GM18505 (cell line): ENCODE results near the gene USP3.
A peak's percentile ranks its signal among the peaks of the same experiment; 100 is the strongest.

Experiments used
- ATAC-seq: cut with Tn5 transposase; IDR thresholded peaks from one replicate; pipeline ENCODE4 v1.9.1; 2021; ENCODE audit not compliant: unreplicated experiment
- POLR2A ChIP-seq: IDR thresholded peaks from 4 replicates; pipeline ENCODE4 v1.6.1; 2011; ENCODE audit warnings: borderline replicate concordance; ENCODE audit not compliant: insufficient read depth, insufficient read length; ENCODE audit errors: extremely low read depth

Gene USP3

DNA sequence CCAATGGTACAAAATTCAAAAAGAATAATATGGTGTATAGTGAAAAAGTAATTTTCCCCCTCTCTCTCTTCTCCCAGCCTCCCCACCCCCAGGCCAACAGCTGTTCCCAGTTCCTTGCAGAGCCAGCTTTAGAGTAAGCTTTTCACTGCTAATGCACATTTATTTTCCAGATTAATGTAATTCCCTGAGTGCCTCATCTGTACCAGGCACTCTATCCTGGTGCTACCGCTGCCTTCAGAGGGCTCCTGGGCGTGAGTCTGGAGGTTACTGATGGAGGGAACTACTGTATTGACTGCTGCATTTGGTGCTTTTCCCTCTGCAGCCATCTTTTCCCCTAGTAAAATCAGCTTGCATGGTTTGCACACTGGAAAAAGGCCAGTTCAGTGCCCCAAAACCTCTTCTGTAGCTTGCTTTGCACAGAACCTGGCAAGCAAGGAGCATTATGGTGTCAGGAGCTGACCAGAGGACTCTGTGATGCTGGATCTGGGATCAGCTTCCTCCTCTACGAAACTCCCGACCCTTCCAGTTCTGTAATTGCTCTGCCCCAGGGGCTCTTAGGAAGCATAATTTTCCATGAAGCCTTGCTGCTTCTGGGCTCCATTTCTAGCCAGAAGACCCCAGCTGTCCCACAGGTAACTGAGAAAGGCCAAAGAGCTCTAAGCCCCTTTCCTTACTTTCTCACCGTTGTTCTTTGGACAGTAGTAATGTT is 8.5 kb upstream of the USP3 start:
- no peak for ATAC-seq
- TF ChIP-seq POLR2A, result no peak

DNA sequence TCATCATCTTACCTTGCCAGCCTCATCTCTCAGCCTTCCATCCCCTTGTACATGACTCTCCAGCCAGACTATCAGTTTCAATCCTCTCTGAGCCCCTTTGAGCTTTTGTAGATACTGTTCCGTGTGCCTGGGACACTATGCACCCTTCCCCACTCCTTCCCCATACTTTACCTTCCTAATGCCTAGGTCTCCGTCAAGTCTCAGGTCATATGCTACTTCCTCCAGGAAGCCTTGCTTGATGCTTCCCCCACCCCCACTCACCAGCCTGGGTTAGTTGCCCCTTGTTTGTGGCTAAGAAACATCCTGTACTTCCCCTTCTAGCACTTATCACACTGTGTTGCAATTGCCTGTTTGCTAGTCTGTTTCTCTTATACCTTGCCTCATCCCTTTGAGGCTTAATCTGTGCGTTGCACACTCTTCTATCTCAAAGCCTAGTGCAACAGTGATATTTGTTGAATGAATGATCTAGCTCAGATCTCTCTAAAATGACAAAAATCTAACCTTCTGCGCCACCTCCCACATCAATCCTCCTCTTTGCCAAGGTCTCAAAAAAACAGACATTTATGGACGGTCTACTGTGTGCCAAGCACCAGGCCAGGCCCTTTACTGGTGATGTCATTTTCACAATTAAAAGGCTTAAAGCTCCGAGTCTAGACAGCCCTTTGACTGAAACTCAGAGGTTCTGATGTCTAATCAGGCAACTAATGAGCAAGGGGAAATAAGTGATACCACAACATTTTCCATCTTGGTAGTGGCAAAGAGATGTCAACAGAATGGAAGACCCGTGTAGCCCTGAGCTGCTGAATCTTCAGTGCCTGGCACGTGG is 6.5 kb upstream of the USP3 start:
- TF ChIP-seq POLR2A, result no peak
- ATAC-seq, result no peak

DNA sequence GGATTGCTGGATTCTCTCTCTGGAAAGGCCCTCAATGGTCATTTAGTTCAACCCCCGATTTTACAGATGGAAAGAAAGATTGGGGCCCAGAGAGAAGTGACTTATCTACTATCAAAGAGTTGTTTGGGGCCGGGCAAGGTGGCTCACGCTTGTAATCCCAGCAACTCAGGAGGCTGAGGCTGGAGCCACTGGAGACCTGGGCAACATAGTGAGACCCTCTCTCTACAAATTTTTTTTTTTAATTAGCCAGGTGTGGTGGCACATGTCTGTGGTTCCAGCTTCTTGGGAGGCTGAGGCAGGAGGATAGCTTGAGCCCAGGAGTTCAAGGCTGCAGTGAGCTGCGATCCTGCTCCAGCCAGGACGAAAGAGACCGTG is 5.2 kb upstream of the USP3 start:
- no peak for TF ChIP-seq POLR2A
- ATAC-seq, result no peak

DNA sequence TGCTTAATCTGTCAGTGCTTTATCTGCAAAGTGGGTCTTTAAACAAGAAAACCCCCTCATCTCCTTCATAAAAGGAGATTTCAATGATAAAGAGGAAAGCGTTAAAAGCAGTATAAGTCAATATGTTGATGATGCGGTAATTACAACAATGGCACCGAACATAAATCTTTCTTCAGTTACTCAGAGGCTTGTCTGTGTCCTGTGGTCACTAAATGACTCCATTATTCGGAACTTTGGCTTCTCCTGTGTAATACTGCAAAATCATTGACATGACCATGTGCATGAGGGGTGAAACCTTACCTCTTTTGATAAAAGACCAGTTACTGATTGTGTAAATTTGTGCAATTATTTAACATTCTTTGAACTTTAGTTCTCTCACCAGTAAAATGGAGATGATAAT is 4.8 kb upstream of the USP3 start:
- TF ChIP-seq POLR2A, result no peak
- ATAC-seq, result no peak

DNA sequence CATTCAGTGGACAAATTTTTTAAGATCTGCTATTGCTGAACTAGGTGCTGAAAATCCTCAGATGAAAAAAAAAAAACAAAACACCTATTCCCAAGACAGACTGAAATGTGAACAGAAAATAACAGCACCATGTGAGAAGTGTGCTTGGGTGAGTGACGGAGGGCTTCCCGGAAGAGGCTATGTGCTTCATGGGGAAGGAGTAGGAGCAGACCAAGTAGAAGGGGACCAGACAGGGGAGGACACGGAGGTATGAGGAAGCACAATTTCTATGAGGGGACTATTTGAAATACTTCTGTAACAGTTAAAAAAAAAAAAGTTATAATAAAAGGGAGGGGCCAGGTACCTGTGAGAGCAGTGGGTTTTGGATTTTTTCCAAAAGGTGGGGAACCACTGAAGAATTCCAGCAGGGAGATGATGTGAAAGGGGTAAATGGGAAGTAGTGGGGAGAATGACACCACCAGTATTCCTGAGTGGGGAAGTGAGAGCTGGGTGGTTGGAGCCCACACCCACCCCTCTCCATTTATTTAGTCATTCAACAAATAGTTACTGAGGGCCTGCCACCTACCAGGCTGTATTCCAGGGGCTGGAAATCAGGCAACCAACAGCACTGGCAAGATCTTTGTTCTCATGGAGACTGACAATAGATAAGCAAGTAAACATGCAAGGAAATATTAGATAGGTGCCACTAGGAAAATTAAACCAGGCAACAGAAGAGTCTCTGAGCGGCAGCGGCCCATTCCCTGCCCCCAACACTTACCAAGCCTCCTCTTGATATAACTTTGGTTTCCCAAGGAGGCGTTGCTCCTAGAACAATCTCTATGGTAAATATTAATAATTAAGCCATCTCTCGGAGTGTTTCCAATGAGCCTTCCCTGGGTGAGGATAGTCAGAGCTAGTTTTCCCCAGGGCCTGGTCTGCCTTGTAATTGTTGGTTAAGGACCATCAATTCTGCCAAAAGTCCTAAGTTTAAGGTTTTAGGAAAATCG is 3.8 kb upstream of the USP3 start:
- no peak for ATAC-seq
- no peak for TF ChIP-seq POLR2A

DNA sequence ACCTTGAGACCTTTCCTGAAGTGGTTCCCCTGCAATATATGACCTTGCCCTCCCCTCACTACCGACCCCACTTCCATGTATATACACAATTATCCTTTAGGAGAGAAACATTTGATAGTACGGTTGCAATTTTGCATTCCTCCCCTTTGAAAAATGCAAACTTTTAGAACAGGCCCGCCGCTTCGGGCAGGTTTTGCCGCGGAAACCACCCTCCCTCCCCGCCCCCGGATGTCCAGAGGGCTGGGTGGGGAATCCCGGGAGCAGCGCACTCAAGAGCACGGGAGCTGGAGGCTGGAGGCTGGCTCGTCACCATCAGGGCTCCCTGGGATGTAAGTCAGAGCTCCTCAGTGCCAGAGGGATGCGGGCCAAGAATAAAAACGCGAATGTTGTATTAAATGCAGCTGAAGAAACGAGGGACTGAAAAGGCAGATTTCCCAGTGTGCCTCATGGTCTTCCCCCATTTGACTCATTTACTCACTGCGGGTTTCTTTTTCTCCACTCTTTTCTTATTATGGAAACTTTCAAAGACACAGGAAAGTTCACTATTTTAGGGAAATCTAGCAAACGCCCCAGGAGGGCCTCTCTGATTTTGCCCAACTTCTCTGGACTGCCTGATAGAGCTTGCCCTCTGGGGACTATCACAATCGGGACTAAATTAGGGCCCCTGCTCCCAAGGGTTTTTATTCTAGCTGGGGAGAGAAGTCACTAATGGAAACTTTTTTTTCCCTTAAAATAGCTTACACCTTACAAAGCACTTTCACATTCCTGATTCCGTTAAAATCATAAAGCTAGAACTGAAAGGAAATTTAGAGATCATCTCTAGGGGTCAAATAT is 2.9 kb upstream of the USP3 start:
- no peak for ATAC-seq
- TF ChIP-seq POLR2A, result peak; percentile 48

DNA sequence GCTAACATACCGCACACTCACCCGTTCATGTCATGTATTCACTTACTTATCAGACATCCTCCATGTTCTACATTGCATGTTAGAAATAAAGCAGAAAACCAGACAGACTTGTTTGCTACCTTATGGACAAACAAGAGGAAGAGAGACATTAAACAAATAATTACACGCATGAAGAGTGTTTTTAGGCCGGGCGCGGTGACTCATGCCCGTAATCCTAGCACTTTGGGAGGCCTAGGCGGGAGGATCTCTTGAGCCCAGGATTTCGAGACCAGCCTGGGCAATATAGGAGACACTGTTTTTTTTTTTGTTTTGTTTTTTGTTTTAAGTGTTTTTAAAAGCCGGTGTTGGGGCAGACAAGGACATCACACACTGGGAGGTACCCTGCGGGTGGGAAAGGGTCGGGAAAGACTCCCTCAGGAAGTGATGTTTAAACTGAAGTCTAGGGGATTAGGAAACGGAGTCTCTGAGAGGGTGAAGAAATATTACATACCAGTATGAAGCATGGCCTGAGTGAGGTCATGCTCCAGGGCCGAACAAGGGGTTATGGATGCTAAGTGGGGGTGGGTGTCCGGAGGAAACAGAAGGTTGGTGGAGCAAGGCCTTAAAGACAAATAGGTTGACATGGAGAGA is 2.1 kb upstream of the USP3 start:
- ATAC-seq, result no peak
- no peak for TF ChIP-seq POLR2A

DNA sequence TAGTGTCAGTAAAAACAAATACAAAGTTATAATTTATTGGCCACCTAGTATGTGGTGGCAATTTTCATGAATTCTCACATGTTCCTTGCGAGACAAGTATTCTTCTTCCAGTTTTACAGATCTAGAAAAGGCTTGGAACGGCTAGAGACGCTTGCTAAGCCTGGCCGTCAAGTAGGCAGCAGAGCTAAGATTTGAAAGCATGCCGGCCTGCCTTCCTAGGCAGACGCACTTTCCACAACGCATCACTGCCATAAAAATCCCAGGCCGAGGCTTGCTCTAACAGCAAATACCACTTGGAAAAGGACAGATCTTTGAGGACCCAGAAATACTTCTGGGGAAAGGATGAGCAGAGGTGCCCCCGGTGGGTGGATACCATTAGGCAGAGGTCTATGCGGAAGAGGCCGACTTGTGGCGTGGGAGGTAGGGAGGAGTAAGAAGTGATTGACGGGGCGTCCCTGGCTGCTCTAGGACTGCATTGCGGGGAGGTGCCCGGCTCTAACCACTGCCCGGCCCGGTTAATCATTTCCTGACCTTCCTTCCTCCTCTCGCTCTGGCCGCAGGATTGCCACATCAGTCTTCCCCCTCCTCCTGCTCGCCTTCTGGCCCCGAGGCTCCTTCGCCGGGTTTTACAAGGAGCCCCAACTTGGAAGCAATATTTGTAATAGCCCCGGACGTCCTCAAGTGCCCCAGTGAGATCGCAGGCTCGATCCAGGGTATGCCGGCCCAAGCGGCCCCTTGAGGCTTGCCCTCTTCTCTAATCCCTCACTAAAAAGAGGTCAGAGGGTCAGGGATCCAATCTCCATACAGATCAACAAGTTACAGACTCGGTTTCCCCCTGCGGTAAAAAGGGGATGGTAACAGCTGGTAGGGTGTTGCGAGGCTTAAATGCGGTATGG is 1.3 kb upstream of the USP3 start:
- TF ChIP-seq POLR2A, result peak; percentile 64
- ATAC-seq, result no peak

DNA sequence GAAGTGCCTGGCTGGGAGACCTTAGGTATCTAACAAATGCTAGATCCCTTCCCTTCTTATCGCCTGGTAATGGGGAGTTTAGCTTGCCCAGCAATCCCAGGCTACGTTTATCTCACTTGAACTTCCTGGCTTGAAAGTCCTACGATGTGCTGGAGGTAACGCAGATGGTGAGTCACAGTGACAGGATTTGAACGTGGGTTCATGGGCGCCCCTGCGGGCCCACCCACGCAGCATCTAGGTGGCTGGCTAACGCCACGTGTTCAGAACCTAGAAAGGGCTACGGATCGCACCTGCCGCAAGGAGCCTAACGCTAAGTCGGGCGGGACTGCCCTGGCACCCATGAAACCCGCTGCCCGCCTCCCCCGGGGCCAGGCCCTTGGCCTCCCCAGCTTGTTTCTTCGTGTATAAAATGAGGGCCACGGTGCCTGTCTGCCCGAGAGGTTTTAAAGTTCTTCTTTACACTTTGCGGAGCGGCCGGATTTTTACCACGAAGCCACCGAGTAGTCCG is 600 bp upstream of the USP3 start:
- peak; percentile 24 for ATAC-seq
- no peak for TF ChIP-seq POLR2A

DNA sequence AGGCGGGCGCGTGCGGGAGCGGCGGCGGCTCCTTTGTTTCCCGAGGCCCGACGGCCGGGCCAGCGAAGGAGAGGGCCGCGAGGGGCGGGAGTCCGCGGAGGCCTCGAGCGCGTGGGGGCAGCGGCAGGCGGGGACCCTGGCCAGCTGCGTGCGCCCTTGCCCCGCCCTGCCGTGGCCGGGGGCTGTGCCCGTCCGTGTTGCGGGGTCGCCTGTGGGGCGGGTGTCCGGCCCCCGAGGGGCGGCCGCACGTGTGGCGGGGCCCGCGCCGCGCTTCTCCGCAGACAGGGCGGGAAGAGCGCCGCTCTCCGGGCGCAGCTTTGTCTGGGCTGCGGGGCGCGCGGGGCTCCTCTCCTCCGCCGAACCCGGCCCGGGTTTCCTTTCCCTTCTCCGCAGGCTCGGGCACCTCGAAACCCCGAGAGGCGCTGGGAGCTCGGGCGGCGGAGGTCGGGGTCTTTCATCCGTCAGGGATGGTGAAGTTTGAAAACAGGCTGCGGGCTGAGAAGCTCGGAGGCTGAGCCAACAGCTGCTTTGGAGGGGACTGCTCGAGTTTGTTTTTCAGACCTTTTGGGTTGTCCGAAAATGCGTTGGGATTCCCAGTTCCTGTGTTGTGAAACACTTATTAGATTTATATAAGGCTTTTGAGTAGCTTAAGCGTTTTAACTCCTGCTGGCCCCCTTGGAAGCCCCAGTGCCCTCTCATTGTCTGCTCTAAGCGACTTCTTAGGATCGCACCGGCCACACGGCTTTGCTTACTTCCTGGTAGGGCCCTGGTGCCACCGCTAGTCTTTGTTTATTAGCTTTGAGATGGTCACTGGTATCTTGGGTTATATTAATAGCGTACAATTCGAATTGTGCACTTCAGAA is 817 bp downstream of the USP3 start:
- ATAC-seq, result peak; percentile 10
- peak; percentile 28 for TF ChIP-seq POLR2A

DNA sequence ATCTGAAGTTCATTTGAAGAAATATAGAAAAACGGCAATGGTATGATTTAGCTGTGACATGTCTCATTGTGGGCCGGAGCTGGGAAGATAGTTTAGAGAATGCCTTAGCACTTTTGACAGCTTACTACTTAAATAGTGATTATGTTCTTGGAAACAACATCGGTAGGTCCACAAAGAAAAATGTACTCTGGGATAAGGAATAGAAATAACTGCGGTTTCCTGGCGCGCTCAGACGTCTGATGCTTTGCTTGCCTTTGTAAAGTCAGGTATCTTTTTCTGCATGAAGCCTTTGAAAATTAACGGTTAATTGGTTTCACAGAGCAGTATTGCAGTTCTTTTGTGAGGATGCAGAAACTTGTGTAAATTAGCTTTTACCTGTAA is 1.4 kb downstream of the USP3 start:
- no peak for ATAC-seq
- no peak for TF ChIP-seq POLR2A

DNA sequence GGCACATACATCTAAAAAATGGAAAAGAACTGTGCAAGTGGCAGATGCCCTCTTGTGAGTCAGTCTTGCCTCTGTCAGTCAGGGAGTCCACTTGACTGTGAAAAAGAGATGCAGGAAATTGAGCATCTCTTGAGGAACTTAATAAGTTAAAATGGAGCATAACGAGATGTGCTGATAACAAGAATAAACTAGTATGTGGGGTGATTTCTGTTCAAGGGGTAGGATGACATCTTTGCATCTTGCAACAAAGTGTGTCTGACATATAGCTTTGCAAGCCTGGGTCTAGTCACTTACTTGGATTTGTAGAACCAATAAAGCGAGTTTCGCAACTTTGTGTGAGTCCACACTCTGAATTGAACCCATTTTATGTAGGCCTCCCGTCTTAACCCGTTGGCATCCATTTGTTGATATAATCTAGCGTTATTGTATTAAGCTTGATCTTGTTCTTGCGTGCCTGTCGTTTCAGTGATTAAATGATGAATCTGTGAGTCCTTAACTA is 2.2 kb downstream of the USP3 start:
- no peak for TF ChIP-seq POLR2A
- ATAC-seq, result no peak
